Stomach (tissue), 9 donors: ENCODE results near the gene KRTAP10-3. TPM values are rescaled to one million over a fixed set of nuclear protein-coding genes. Genes with fewer than 3 reads are reported as not detected.

ENCODE experiments used
- DNase-seq, 2 donors: peaks; one replicate each; pipeline versions ENCODE4 v3.0.0 to v3.0.0-alpha.2; 2013 to 2019
- H3K27ac ChIP-seq, 5 donors: fragments of 200-600 bp in 4 of 5; sonication (generic) in 4 of 5; one replicate each; pipeline ENCODE4 v1.5.1; 2013 to 2019; ENCODE audit warnings: mild to moderate bottlenecking in 1 of 5, moderate library complexity in 1 of 5
- H3K27me3 ChIP-seq, 3 donors: fragments of 200-600 bp; sonication (generic); one replicate each; pipeline ENCODE4 v1.5.1; 2017 to 2019; ENCODE audit warnings: mixed run types in 1 of 3
- H3K36me3 ChIP-seq, 4 donors: fragments of 200-600 bp; sonication (generic); 1 replicate in 3 of 4; 2 replicates in 1 of 4; pipeline ENCODE4 v1.5.1; 2016 to 2019
- H3K4me1 ChIP-seq, 4 donors: fragments of 200-600 bp; sonication (generic); one replicate each; pipeline ENCODE4 v1.5.1; 2016 to 2019
- H3K4me3 ChIP-seq, 4 donors: fragments of 200-600 bp; sonication (generic) in 3 of 4; one replicate each; pipeline ENCODE4 v1.5.1; 2016 to 2019; ENCODE audit warnings: mild to moderate bottlenecking in 1 of 4
- H3K9me3 ChIP-seq, 4 donors: fragments of 200-600 bp; sonication (generic); one replicate each; pipeline ENCODE4 v1.5.1; 2016 to 2019
- CTCF ChIP-seq, 7 experiments: fragments of 450-650 bp in 4 of 7; fragments of 200-600 bp in 3 of 7; sonication (generic) in 3 of 7; IDR thresholded peaks; one replicate each; pipeline ENCODE4 v1.5.1; 2016 to 2019; ENCODE audit warnings: antibody characterized with exemption in 7 of 7, control low read depth in 2 of 7, mild to moderate bottlenecking in 1 of 7
- EP300 ChIP-seq: sonication (generic); formaldehyde crosslinking; IDR thresholded peaks from one replicate; pipeline ENCODE4 v1.6.1; 2017; ENCODE audit warnings: antibody characterized with exemption
- POLR2A ChIP-seq, 4 donors: fragments of 450-650 bp; IDR thresholded peaks; one replicate each; pipeline ENCODE4 v1.6.1; 2016; ENCODE audit warnings: antibody characterized with exemption in 4 of 4, control low read depth in 2 of 4, mild to moderate bottlenecking in 1 of 4, moderate library complexity in 1 of 4
- POLR2AphosphoS5 ChIP-seq, 3 donors: sonication (generic); formaldehyde crosslinking; IDR thresholded peaks; one replicate each; pipeline ENCODE4 v1.6.1; 2016; ENCODE audit warnings: antibody characterized with exemption in 3 of 3
- WGBS, 5 donors: extraction: QIAGEN DNeasy Blood & Tissue Kit in 3 of 5; methylation state at CpG; one replicate each; pipeline versions ENCODE4 v1.1.5 to v1.1.7; 2013 to 2018; 5-methylcytosine and 5-hydroxymethylcytosine counted together
- intact Hi-C: fragments of 100-400 bp; cut with DNase I; formaldehyde crosslinking; loops from one replicate; pipeline ENCODE4 v1.15.1; 2023; ENCODE audit warnings: low total_unique reads
- polyA plus RNA-seq, 3 donors: library from polyadenylated mRNA; stranded (reverse); fragments of 200-250 nt; gene quantifications; one replicate each; pipeline ENCODE4 v1.2.3, GENCODE V29; 2013
- total RNA-seq, 5 donors: library from RNA; depleted of rRNA; stranded (reverse); fragments of >200 nt; gene quantifications; one replicate each; pipeline versions ENCODE4 v1.1.0 to v1.2.3, GENCODE V29; 2014 to 2016
- donor health status: healthy with polysubstance abuse.
- donor health status: Bipolar disorder and iron deficiency.
- donor health status: healthy.

The KRTAP10-3 gene
- total and polyA plus RNA-seq, 8 donors: not detected

DNA sequence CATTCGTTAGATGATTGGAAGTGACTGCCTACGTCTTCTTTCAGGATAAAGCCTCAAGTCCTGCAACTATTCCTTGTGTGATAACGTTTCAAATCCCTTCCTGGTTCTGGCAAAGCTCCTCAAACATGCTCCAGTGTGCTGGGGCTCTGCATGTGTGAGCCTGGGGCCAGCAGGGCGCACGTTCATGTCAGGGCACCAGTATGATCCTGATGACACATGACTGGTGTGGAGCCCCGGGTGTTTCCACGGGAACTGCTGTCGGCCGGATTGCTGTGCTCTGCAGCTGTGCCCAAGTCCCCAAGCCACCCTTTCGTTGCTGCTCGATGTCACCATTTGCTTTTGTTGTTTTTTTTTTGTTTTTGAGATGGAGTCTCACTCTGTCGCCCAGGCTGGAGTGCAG, 39.9 kb downstream of the KRTAP10-3 start:
- DNase-seq: no peak
- Histone ChIP-seq H3K9me3 (no peaks in the 10 kb centered on the region), H3K36me3 (no peaks in the 10 kb centered on the region), H3K27me3 (peaks cover 0 to 31% (median 0%) of the 10 kb centered on the region in 3 donors), H3K4me3 (no peak overlapping the region), H3K4me1 (no peaks in the 10 kb centered on the region), H3K27ac (no peak overlapping the region)
- WGBS, 5 donors: 51 to 65% (median 62%) methylated on average over 12 of the region's 12 CpGs
- intact Hi-C loops: loop anchor here (10.0 kb wide), 1 partner anchor 276 kb away; no protein-coding TSS in a partner anchor
- TF ChIP-seq EP300 (no peak), CTCF (IDR thresholded peaks at IDR 0.05) (no peak), POLR2A (IDR thresholded peaks at IDR 0.05) (no peak)

- DNase-seq: peak; percentile 38 to 70
- Histone ChIP-seq H3K36me3 (no peaks in the 10 kb centered on the region), H3K9me3 (no peaks in the 10 kb centered on the region), H3K4me3 (no peak overlapping the region), H3K4me1 (no peaks in the 10 kb centered on the region), H3K27me3 (peaks cover 0 to 31% (median 0%) of the 10 kb centered on the region in 3 donors), H3K27ac (no peak overlapping the region)
- intact Hi-C loops: loop anchor here (10.0 kb wide), 1 partner anchor 277 kb away; no protein-coding TSS in a partner anchor
- WGBS, 5 donors: 73 to 87% (median 82%) methylated on average over 14 to 15 of the region's 15 CpGs
- TF ChIP-seq CTCF (IDR thresholded peaks at IDR 0.05) (no peak), POLR2A (IDR thresholded peaks at IDR 0.05) (no peak)
These were observed 41.3 kb downstream of the KRTAP10-3 start for GRCh38 chr21:44517175-44517899.

DNA sequence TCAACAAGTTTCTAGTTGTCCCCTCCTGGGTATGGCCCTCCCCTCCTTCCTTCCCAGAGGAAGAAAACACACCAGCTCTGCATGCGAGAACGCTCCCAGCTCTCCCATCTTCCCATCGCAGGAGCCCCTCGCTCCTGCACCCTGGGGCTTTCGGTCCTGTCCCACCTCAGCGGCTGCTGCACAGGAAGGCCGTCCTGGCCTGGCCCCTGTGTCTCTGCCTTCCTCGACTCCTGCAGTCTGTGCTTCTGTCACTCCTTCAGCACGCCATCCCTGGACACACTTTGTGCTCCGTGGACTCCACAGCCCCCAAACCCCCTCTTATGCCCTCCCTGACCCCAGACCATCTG, 41.8 kb downstream of the KRTAP10-3 start:
- DNase-seq: no peak
- TF ChIP-seq POLR2A (IDR thresholded peaks at IDR 0.05) (no peak), POLR2AphosphoS5 (IDR thresholded peaks at IDR 0.05) (no peak), CTCF (IDR thresholded peaks at IDR 0.05) (no peak), EP300 (no peak)
- Histone ChIP-seq H3K27ac (no peak overlapping the region), H3K36me3 (no peaks in the 10 kb centered on the region), H3K4me1 (no peaks in the 10 kb centered on the region), H3K27me3 (peaks cover 0 to 30% (median 0%) of the 10 kb centered on the region in 3 donors), H3K9me3 (no peaks in the 10 kb centered on the region), H3K4me3 (no peak overlapping the region)
- WGBS, 5 donors: 86 to 93% (median 91%) methylated on average over 10 of the region's 10 CpGs
- intact Hi-C loops: loop anchor here (10.0 kb wide), 1 partner anchor 278 kb away; no protein-coding TSS in a partner anchor

DNA sequence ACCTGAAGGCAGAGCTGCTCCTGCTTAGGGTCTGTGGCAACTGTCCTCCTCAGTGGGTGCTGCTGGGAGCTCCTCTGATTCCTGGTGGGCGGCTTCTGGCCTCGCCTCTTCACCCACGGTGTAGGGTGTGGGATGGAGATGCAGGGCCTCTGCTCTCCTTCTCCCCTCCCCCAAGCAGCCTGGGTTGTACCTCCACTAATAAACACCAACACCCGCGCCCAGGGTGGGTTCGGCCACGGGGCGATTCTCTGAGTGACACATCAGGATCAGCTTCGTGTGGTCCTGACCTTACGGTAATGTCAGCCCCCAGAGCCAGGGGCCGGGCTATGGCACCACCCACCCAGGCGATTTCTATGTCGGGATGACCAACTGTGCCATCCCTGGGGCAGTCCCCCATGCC, 42.3 kb downstream of the KRTAP10-3 start:
- Histone ChIP-seq H3K36me3 (no peaks in the 10 kb centered on the region), H3K27ac (no peak overlapping the region), H3K4me3 (no peak overlapping the region), H3K27me3 (peaks cover 0 to 30% (median 0%) of the 10 kb centered on the region in 3 donors), H3K9me3 (no peaks in the 10 kb centered on the region), H3K4me1 (no peaks in the 10 kb centered on the region)
- TF ChIP-seq POLR2AphosphoS5 (IDR thresholded peaks at IDR 0.05): no peak
- TF ChIP-seq CTCF (IDR thresholded peaks at IDR 0.05): no peak
- TF ChIP-seq POLR2A (IDR thresholded peaks at IDR 0.05): no peak
- TF ChIP-seq EP300: no peak
- intact Hi-C loops: loop anchor here (10.0 kb wide), 1 partner anchor 278 kb away; no protein-coding TSS in a partner anchor
- WGBS, 5 donors: 76 to 89% (median 86%) methylated on average over 13 of the region's 13 CpGs
- no peak for DNase-seq
